ENCODE measurements around the gene SLC25A17.

Gene SLC25A17

DNA sequence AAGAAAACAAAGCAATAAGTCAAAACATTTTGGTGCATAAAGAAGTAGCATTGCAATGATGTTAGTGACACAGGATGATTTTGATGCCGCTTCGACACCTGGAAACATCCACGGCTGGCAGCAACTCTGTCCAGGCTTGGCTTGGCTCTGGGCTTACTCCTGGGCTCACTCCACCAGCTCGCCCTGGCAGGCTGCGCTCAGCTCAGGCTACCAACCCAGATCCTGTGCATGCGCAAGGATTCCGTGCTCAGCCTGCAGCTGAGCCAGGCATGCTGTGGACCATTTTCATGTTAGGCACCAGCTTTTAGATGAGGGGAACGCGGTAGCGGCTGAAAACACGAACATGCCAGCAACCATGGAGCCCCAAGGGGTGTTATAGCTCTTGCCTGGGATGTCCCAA is 66.0 kb downstream of the SLC25A17 start:
- Histone ChIP-seq H3K36me3 (ENCODE audit: control insufficient read depth, insufficient read depth, low read length) (no peaks in the 10 kb centered on the region), H3K27ac (no peak overlapping the region), H3K4me2 (ENCODE audit: low read length) (no peak overlapping the region), H3K4me3 (ENCODE audit: low read depth, low read length) (no peak overlapping the region), H3K9me3 (ENCODE audit: control insufficient read depth, low read length) (no peaks in the 10 kb centered on the region), H3K9ac (no peak overlapping the region), H3K27me3 (ENCODE audit: control insufficient read depth, insufficient read depth, low read length) (no peaks in the 10 kb centered on the region), H2AFZ (no peak overlapping the region), H3K4me1 (no peaks in the 10 kb centered on the region), H3K79me2 (no peaks in the 10 kb centered on the region)
- TF ChIP-seq, protein P1, sequence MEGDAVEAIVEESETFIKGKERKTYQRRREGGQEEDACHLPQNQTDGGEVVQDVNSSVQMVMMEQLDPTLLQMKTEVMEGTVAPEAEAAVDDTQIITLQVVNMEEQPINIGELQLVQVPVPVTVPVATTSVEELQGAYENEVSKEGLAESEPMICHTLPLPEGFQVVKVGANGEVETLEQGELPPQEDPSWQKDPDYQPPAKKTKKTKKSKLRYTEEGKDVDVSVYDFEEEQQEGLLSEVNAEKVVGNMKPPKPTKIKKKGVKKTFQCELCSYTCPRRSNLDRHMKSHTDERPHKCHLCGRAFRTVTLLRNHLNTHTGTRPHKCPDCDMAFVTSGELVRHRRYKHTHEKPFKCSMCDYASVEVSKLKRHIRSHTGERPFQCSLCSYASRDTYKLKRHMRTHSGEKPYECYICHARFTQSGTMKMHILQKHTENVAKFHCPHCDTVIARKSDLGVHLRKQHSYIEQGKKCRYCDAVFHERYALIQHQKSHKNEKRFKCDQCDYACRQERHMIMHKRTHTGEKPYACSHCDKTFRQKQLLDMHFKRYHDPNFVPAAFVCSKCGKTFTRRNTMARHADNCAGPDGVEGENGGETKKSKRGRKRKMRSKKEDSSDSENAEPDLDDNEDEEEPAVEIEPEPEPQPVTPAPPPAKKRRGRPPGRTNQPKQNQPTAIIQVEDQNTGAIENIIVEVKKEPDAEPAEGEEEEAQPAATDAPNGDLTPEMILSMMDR (IDR thresholded peaks at IDR 0.05) = no peak

GRCh38 chr22:40751250-40751649 is 67.9 kb downstream of the SLC25A17 start:
- Histone ChIP-seq H3K4me1 (no peaks in the 10 kb centered on the region), H3K27ac (no peak overlapping the region), H3K79me2 (no peaks in the 10 kb centered on the region), H3K4me3 (ENCODE audit: low read depth, low read length) (no peak overlapping the region), H3K9ac (no peak overlapping the region), H3K36me3 (ENCODE audit: control insufficient read depth, insufficient read depth, low read length) (no peaks in the 10 kb centered on the region), H3K27me3 (ENCODE audit: control insufficient read depth, insufficient read depth, low read length) (no peaks in the 10 kb centered on the region), H3K4me2 (ENCODE audit: low read length) (no peak overlapping the region), H2AFZ (no peak overlapping the region), H3K9me3 (ENCODE audit: control insufficient read depth, low read length) (no peaks in the 10 kb centered on the region)
- TF ChIP-seq, protein P1 (IDR thresholded peaks at IDR 0.05) = no peak

DNA sequence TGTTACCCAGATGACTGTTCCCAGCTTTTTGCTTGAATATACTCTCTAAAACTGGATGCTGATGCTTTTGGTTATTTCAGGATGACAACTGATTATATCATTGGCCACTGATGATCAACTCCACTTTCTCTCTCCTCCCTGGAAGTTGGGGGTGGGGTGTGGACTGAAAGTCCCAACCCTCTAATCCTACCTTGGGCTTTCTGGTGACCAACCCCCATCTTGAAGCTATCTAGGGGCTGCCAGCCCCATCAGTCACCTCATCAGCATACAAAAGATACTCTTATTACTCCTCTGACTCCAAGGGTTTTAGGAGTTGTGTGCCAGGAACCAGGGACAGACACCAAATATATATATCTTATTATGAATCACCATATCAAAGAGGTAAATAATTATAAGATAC is 69.3 kb downstream of the SLC25A17 start:
- H3K9ac ChIP-seq = no peak overlapping the region
- H3K4me1 ChIP-seq = no peaks in the 10 kb centered on the region
- no peaks in the 10 kb centered on the region for H3K79me2 ChIP-seq
- no peak overlapping the region for H3K4me3 ChIP-seq (ENCODE audit: low read depth, low read length)
- no peak overlapping the region for H3K4me2 ChIP-seq (ENCODE audit: low read length)
- H3K36me3 ChIP-seq (ENCODE audit: control insufficient read depth, insufficient read depth, low read length) = no peaks in the 10 kb centered on the region
- no peak overlapping the region for H3K27ac ChIP-seq
- TF ChIP-seq, protein P1 (IDR thresholded peaks at IDR 0.05) = no peak
- H3K9me3 ChIP-seq (ENCODE audit: control insufficient read depth, low read length) = no peaks in the 10 kb centered on the region
- no peak overlapping the region for H2AFZ ChIP-seq
- no peaks in the 10 kb centered on the region for H3K27me3 ChIP-seq (ENCODE audit: control insufficient read depth, insufficient read depth, low read length)

- Histone ChIP-seq H3K9me3 (ENCODE audit: control insufficient read depth, low read length) (no peaks in the 10 kb centered on the region), H3K79me2 (no peaks in the 10 kb centered on the region), H3K27me3 (ENCODE audit: control insufficient read depth, insufficient read depth, low read length) (no peaks in the 10 kb centered on the region), H2AFZ (no peak overlapping the region), H3K4me2 (ENCODE audit: low read length) (no peak overlapping the region), H3K4me1 (no peaks in the 10 kb centered on the region), H3K9ac (no peak overlapping the region), H3K27ac (no peak overlapping the region), H3K4me3 (ENCODE audit: low read depth, low read length) (no peak overlapping the region), H3K36me3 (ENCODE audit: control insufficient read depth, insufficient read depth, low read length) (no peaks in the 10 kb centered on the region)
- TF ChIP-seq, protein P1 (IDR thresholded peaks at IDR 0.05) = no peak
Measured at GRCh38 chr22:40748388-40749355, 70.5 kb downstream of the SLC25A17 start.
